DMS 273 (cell line): ENCODE data around the gene FGF14.

ENCODE experiments used
- DNase-seq: peaks from one replicate; lab custom pipeline; 2025; ENCODE audit not compliant: unreplicated experiment; lab: John Stamatoyannopoulos, UW

FGF14 gene

DNA sequence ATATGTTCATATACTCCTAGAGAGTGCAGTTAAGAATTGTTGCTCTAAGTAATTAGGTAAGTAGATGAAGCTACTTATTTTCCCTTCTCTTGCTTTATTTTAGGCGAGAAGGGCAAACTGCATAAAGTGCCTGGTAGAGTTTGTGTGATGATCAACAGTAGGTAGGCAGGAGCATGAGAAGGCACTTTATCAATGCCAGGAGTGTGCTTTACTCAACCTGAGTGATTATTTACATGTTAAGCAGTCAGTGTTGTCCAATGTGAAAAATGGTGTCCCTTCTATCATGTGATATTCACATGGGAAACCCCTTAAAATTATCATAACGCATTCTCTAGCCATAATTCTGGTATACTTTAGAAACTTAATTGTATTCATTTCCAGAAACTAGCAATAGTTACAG lies 655.3 kb downstream of the FGF14 start:
- DNase-seq, result no peak

DNA sequence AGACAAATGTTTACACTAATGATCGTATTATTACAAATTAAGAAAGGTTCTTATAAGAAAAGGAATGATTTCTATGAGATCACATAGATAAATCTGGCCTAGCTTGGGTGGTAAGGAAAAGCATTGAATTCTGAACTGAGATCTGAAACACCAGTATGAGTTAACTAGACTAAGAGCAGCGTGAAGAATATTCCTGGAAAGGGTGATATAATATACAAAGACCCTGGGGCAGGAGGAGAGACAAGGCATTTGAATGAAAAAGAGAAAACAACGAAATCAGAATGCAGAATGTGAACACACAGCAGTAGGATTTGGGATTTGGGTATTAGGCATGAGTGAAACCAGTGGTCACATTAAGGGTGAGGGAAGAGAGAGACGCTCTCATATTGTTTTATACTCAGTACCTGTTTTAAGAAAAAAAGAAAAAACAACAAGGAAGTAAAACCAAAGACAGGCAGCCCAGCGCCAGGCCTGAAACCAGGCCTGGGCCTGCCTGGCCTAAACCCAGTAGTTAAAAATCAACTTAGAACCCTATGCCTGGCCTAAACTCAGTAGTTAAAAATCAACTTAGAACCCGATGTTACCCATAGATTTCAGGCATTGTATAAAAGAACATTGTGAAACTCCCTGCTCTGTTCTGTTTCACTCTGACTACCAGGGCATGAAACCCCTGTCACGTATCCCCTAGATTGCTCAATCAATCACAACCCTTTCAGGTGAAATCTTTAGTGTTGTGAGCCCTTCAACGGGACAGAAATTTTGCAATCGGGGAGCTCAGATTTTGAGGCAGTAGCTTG lies 662.3 kb downstream of the FGF14 start:
- DNase-seq, result no peak

DNA sequence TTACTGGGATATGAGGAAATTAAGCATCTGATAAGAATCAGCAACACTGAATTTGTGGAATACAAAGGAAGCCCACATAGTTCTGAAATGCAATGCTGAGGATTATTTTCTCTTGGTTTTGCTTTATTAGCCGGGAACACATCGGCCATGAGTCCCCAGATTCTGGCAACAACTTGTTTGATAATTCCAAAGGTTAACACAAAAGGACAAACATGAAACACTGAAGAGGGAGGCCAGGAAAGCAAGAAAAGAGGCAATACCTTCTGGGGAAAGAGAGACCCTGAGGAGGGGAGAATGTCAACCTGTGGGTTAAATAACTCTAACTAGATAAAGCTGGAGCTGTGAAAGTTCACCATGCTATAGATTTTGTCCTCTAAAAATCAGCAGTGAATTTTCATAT lies 663.5 kb downstream of the FGF14 start:
- no peak for DNase-seq

DNA sequence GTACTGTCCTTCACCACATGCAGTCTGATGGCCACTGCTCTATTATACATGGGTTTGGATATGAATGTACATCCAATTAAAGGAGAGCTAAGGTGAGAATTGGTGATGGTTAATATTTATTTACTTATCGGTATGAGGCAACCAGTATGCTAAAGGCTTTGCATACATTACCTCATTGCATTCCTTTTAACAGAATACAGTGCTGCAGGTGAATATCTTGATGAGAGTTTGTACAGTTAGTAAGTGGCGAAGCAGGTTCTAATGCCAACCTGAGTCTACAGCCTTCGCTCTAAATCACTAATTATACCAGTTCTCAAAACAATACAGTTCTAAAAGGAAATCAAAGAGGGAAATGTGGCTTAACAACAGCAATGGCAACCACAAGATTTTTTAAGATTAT lies 665.3 kb downstream of the FGF14 start:
- no peak for DNase-seq

DNA sequence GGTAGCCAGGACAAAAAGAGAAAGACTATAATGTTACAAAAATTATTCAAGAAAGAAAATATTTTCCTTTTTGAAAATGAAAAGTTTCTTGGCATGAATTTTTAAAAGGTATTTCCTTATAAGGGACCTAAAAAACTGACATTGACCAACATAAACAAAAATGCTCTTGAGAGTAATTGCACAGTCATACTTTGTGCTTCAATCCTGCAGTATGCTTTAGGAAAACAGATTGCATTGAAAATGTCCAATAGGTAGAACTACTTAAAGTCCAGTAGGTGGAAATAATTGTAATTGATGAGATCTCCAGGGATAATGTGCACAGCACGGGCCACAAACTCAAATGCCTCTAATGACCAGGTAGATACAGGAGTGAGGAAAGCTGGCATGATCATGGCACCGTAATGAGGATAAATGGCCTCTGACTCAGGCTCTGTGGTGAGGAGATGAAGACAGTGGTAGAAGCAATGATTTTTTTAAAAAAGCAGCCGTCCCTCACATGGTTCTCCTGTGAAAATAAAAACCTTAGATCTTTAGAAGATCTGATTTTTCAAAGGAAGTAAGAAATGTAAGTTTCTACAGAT lies 671.3 kb downstream of the FGF14 start:
- no peak for DNase-seq

DNA sequence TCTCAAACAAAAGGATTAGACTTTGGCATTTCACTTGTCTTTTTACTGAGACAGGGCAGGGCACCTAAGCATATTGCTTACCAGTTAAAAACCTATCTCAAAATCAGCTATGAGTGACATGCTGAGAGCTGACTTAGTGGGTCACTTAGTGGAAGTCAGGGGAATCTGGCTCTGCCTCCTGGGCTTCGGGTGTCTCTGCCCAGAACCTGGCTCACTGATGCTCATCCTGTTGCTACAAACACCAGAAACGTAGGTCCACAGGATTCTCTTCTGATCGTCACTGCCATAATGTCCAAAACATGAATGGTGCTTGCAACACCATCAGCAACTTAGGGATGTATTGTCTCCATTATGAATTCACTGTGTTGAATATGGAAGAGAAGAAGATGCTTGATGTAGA lies 673.2 kb downstream of the FGF14 start:
- no peak for DNase-seq

DNA sequence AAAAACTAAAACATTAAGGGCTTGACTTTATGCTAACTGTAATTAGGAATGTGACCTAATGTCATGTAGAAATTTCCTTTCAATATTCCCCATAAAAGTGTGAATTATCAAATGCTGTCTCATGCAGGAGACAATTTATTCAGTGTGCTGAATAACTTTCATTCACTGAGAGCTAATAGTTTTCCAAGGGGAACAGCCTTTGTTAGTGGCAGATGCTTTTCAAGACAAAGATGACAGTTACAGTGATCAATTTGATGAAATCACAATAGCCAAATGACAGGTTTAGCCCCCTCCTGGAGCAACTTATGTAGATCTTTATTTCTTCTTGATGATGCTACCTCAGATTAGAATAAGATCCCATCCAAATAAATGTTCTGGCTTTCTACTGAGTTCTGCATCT lies 673.8 kb downstream of the FGF14 start:
- DNase-seq, result no peak

DNA sequence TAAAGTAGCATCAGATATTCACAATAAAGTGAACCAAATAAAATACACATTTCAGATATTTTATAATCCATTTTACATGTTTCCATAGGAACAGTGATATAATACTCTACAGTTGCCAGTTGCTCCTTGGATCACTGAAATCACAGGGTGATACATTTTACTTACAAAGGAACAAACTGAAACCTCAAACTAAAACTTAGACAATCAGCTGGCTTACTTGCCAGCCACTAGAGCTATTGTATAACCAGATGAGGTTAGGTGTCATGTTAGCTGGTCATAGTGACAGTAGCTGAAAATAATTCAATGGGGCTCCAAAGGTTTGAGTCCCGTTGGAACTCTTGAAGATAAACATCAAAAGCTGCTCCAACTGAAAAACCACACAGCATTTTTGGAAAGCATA lies 674.7 kb downstream of the FGF14 start:
- no peak for DNase-seq

DNA sequence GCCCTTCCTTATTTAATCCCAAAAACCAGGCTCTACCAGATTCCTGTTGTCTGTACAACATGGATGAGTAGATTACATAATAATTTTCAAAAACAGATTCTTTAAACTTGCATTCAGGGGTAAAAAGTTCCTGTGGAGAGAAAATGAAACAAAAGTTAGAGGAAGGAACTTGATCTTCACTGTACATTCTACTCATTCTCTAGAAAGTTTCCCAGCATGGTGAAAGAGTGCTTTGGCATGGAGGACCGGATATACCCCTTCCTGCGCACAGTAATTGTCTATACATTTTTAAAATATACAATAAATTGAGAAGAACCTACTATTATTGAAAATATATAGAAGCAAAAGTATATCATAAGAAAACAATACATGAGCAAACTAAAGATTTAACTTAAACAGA lies 675.2 kb downstream of the FGF14 start:
- no peak for DNase-seq

DNA sequence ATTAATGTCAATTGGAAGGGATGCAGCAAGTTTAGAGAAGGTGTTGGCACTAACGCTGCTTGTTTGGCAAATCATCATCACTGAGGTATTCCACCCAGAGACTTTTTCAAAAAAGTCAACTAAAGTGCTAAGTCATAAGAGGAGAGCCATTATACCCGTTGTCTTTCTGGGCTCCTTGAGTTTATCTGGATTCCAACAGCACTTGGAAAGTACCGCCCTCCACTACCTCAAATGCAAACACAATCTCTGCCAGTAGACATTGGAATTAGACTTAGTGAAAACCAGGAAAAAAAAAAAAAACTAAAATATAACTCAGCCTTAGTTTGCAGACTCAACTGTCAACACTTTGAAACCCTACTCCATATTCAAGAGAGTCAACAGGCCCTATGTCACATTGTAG lies 683.4 kb downstream of the FGF14 start:
- no peak for DNase-seq

DNA sequence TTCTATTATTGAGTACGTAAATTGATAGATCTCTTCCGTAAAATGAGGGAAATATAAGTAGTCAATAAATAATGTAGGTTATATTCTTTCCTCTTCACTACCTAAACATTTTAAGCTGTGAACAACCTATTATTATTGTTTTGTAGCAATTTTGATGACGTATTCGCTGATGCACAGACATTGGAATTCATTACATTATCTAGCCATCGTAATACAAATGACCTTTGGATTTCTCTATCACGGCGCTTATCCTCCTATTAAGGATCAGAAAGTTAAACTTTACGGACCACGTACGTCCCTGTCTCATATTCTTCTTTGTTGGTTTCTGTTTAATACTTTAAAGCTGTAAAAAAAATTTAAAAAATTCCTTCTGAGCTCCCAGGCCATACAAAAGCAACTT lies 684.5 kb downstream of the FGF14 start:
- DNase-seq, result no peak

DNA sequence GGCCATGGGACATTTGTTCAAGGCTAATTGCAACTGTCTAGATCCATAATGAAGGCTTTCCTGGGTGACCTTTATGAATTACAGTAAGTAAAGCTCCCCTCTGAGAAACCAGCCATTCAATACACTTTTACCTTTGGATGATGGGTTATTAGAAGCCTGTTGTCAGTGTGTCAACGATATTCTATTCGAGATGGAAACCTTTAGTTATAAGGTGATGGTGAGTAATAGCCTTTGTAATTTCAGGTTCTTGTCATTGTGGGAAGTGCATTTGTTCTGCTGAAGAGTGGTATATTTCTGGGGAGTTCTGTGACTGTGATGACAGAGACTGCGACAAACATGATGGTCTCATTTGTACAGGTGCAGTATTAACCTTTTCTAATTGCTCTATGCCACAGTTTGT lies 687.7 kb downstream of the FGF14 start:
- DNase-seq, result no peak

DNA sequence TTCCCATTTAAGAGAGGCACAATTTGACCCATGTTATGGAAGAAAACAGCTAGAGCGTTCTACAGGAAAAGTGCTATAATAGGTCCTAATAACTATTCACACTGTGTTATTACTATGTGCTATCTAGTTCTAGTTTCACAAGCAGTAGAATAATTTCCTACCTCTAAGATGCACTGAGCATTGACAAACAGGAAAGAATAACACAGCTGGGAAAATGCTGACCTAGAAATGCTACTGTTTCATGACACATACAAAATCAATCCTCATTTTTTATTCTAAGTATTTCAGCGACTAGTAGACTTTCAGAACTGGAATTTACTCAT lies 689.9 kb downstream of the FGF14 start:
- DNase-seq, result no peak

DNA sequence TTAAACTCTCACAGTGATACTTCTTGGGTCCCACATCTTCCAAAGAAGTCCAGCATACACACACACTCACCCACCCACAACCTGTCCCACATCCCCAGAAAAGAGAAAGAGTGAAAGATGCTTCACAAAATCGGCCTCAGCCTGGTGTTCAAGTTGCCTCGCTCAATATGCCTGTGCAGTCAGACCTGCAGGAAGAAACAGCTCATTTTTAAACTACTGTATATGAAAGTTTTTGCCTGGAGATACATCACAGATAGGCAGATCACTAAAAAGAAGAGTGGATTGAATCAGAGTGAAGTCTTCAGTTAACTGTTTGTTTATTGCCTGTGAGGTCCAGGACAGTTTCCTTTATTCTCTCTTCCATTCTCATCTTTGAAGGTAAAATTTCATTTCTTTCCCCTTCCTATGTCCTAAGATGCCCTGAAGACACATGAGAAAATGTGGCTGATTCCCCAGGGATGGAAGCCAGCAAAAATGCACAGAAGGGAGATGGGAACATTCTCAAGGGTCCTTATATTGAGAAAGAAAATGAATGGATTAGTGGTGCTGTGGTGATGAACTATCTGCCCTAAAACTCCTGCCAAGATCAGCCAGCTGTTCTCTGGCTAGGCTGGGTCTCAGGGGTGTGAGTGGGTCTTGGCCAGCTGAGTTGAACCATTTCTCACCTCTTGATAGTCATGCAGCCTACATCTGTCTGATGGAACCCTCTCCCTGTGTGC lies 690.4 kb downstream of the FGF14 start:
- no peak for DNase-seq

DNA sequence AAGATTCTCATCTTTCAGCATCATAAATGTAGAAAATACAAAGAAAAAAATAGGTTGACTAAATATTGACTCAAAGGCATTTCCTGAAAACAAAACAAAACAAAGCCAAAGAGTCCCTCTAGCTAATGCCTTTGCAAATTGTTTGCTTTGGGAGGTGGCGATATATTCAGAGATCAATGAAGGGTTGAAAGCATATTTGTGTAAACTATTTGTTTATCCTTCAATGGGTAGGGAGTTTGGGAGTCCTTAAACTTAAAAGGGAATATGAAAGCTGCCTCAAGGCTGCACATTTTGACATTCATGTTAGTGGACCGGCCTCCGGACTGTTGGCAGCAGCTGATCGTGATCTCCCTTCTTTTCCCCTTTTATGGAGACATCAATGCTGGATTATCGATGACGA lies 691.9 kb downstream of the FGF14 start:
- no peak for DNase-seq

DNA sequence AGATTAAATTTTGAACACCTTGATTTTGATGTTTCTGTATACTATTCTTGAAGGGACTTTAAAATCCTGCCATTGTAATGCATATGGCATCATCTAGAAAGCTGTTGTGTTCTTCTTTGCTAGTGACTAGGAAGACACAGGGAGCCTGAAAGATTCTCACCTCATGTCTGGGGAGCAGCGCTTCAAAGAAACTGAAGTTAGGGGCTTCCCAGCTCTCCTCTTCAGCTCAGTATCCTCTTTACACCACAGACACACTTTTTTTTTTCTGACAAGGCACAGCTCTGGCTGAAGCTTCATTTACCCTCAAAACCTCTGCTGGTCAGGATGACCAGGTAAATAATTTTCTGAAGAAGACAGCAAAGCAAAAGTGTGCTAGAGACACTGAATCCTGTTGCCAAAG lies 693.7 kb downstream of the FGF14 start:
- no peak for DNase-seq

DNA sequence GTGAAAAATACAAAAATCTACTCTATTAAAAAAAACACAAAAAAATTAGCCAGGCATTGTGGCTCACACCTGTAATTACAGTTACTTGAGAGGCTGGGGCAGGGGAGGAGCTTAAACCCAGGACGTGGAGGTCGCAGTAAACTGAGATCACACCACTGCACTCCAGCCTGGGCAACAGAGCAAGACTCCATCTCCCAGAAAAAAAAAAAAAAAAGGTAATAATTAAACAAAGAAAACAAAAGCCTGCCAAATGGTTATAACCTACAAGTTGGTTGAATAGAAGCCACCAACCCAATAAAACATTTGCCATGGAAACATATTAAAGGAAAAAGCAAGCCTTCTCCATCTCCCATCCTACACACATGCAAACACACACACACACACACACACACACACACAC lies 694.2 kb downstream of the FGF14 start:
- no peak for DNase-seq

DNA sequence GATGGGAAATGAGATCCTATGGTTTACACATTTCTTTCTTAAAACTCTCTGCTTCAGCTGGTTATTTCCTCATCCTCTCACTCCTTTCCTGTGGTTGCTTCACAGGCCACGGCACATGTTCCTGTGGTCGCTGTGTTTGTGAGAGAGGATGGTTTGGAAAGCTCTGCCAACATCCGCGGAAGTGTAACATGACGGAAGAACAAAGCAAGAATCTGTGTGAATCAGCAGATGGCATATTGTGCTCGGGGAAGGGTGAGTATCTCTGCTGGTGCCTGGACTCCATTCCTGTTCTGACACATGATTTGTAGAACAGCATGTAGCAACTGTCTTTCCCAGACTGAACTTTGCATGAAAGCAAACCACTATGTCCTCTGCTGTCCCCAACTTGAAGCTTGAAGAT lies 695.2 kb downstream of the FGF14 start:
- DNase-seq, result no peak

DNA sequence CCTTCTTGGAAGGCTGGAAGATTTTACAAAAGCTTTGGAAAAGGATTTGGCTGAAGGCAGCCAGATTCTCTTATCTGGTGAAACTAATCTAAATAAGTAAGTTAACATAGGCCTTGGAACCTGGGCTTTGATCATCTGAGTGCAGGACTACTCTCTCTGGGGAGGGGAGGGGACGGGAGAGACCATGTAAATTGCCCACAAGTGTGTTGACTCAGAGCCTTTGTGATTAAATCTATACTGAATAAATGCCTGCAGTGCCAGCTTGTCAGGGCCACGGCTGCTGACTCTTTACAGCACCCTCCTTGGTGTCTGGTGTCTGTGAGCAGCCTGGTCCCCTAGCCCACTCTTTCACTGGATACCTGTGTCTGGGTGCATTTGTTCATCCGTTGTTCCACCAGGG lies 698.0 kb downstream of the FGF14 start:
- DNase-seq, result no peak

DNA sequence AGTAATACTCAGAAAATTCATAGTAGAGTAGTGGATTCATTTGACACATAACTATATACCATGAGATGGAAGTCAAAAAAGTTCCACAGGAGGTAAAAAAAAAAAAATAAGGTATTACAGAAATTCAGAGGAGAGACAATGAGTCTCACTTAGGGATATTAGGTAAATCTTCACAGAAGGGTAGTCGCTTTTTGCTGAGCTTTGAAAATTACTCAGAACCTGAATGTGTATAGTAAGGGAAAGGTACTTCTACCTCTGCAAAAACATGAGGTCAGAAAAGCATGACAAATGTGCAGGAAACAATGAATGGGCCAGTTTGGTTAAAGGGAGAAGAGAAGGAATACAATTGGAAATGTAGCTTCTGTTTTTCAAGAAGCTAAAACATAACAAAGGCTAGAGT lies 698.8 kb downstream of the FGF14 start:
- no peak for DNase-seq

DNA sequence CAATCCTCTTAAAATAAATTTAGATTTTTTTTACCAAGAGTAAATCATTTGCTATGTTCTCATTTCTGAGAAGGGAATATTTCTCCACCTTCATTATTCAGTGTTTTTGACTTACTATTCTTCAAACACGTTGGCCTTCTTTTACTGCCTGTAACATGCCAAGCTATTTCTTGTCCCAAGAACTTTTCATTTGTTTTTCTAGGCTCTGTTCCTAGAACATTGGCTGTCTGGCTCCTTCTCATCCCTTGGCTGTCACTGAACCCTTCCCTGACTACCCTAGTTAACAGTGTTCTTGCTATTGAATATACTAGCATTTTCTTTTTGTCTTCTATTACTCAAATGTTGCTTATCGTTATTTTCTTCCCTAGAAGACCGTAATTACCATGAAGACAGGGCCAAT lies 701.2 kb downstream of the FGF14 start:
- no peak for DNase-seq

DNA sequence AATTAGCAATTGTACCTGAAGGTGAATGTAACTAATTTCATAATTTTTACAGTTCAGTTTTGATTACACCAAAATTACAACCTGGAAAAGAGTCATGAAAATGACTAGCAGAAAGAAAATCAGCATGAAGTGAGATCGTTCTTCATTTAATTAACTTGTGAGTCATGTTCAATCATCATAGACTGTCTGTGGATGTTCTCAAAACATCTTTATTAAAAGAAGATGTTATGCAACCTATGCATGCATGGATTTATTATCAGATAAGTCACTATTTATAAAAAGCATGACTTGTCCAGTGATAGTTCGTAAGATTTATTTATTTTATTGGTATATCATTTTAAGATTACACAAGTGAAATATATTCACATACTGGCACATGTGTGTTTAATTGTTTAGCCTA lies 703.4 kb downstream of the FGF14 start:
- no peak for DNase-seq

DNA sequence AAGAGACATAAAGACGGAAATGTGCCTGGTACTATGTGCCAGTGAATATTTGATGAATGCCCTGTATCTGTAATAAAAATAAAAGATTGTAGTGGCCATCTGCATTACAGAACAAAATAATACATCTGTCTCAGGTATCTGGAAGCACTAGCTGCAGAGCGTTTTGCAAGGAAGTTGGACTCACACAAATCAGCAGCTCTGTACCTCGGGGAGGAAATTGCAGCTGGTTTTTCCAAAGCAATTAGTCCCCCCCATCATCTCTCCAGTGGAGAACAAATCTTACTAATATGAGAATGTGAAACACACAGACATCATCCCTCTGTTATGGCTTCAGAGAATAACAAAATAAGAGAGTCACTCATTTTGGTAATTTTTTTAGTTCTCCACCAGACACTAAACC lies 704.1 kb downstream of the FGF14 start:
- DNase-seq, result no peak
